Stimulated activated CD8-positive, alpha-beta memory T cell treated with anti-CD3 and anti-CD28 coated beads, Interleukin-7, amount 100 ng/mL, for 48 hours (primary cell): ENCODE measurements around the gene BBS2.
"Not testable (repeated sequence)": the region's sequence is repeated elsewhere in the genome, so short reads cannot be mapped to it uniquely, and the experiment has no call there.

Experiments
- DNase-seq, 2 donors: peaks; one replicate each; pipeline ENCODE4 v3.0.0-alpha.2; 2020; ENCODE audit warnings: low read depth in 1 of 2; ENCODE audit errors: extremely low read depth in 1 of 2

The BBS2 gene

GRCh38 chr16:56525236-56525635, 5.4 kb upstream of the BBS2 start:
- DNase-seq: no peak

GRCh38 chr16:56520251-56520577, 390 bp upstream of the BBS2 start:
- DNase-seq: no peak

GRCh38 chr16:56518425-56518824, 1.4 kb downstream of the BBS2 start:
- no peak for DNase-seq

GRCh38 chr16:56517206-56517605, 2.6 kb downstream of the BBS2 start:
- DNase-seq: no peak

GRCh38 chr16:56515665-56516064, 4.2 kb downstream of the BBS2 start:
- no peak for DNase-seq

- DNase-seq: no peak
Measured at GRCh38 chr16:56514845-56515244, 5.0 kb downstream of the BBS2 start.

GRCh38 chr16:56513972-56514371, 5.9 kb downstream of the BBS2 start:
- DNase-seq: no peak

GRCh38 chr16:56513091-56513490, 6.7 kb downstream of the BBS2 start:
- no peak for DNase-seq

GRCh38 chr16:56512025-56512424, 7.8 kb downstream of the BBS2 start:
- no peak for DNase-seq

- DNase-seq: no peak
Measured at GRCh38 chr16:56510544-56510943, 9.3 kb downstream of the BBS2 start.

- DNase-seq: no peak
Measured at GRCh38 chr16:56506941-56507340, 12.9 kb downstream of the BBS2 start.

GRCh38 chr16:56505181-56505580, 14.6 kb downstream of the BBS2 start:
- no peak for DNase-seq

GRCh38 chr16:56493815-56494214, 26.0 kb downstream of the BBS2 start:
- DNase-seq: no peak

- DNase-seq: no peak
Measured at GRCh38 chr16:56493126-56493525, 26.7 kb downstream of the BBS2 start.

- DNase-seq: no peak
Measured at GRCh38 chr16:56491657-56492261, 28.1 kb downstream of the BBS2 start.

GRCh38 chr16:56488868-56489267, 31.0 kb downstream of the BBS2 start:
- not testable (repeated sequence) for DNase-seq

GRCh38 chr16:56488035-56488434, 31.8 kb downstream of the BBS2 start:
- DNase-seq: no peak

GRCh38 chr16:56483394-56483793, 36.4 kb downstream of the BBS2 start:
- no peak for DNase-seq

GRCh38 chr16:56482683-56483236, 37.1 kb downstream of the BBS2 start:
- DNase-seq: no peak

- no peak for DNase-seq
Measured at GRCh38 chr16:56481468-56482122, 38.2 kb downstream of the BBS2 start.

GRCh38 chr16:56480776-56481467, 38.9 kb downstream of the BBS2 start:
- DNase-seq: no peak

- no peak for DNase-seq
Measured at GRCh38 chr16:56479469-56479868, 40.4 kb downstream of the BBS2 start.
